Nephron (organoid): ENCODE data around the gene PLAGL1.
"Not testable (repeated sequence)": the region's sequence is repeated elsewhere in the genome, so short reads cannot be mapped to it uniquely, and the experiment has no call there.

Experiments used
- H3K27ac Mint-ChIP-seq, 3 experiments: 2 replicates each; pipeline ENCODE4 v1.8.0; 2020; ENCODE audit warnings: mixed read lengths in 3 of 3, mild to moderate bottlenecking in 2 of 3, moderate library complexity in 1 of 3
- H3K27me3 Mint-ChIP-seq: 2 replicates; pipeline ENCODE4 v1.8.0; 2021; ENCODE audit warnings: low read depth, mild to moderate bottlenecking, moderate library complexity, mixed read lengths
- H3K36me3 Mint-ChIP-seq: 2 replicates; pipeline ENCODE4 v1.8.0; 2020; ENCODE audit warnings: low read depth, mixed read lengths
- H3K4me1 Mint-ChIP-seq: 2 replicates; pipeline ENCODE4 v1.8.0; 2020; ENCODE audit warnings: mixed read lengths
- H3K4me3 Mint-ChIP-seq, 3 experiments: 2 replicates each; pipeline ENCODE4 v1.8.0; 2020; ENCODE audit warnings: mild to moderate bottlenecking in 3 of 3, mixed read lengths in 3 of 3, moderate library complexity in 2 of 3
- H3K9me3 Mint-ChIP-seq: 2 replicates; pipeline ENCODE4 v1.8.0; 2020; ENCODE audit warnings: mixed read lengths
- CTCF ChIP-seq, 3 experiments: fragments of 200-600 bp; sonication (generic); IDR thresholded peaks; one replicate each; pipeline ENCODE4 v1.5.0; 2021; ENCODE audit warnings: antibody characterized with exemption in 3 of 3; ENCODE audit not compliant: unreplicated experiment in 3 of 3

Gene PLAGL1

GRCh38 chr6:144047688-144048087, 39.6 kb upstream of the PLAGL1 start:
- Mint-ChIP-seq H3K36me3 (no peaks in the 10 kb centered on the region), H3K4me1 (no peaks in the 10 kb centered on the region), H3K4me3 (no peak overlapping the region), H3K27me3 (peaks cover 8% of the 10 kb centered on the region), H3K27ac (no peak overlapping the region), H3K9me3 (peaks cover 31% of the 10 kb centered on the region)
- TF ChIP-seq CTCF (IDR thresholded peaks at IDR 0.05; ENCODE audit: unreplicated experiment in 3 of 3): no peak

- peaks cover 32% of the 10 kb centered on the region for H3K9me3 Mint-ChIP-seq
- not testable (repeated sequence) for H3K4me3 Mint-ChIP-seq, H3K27me3 Mint-ChIP-seq, H3K4me1 Mint-ChIP-seq, H3K27ac Mint-ChIP-seq, H3K36me3 Mint-ChIP-seq
These were observed 38.6 kb upstream of the PLAGL1 start for GRCh38 chr6:144046672-144047071.

- not testable (repeated sequence) for H3K27me3 Mint-ChIP-seq, H3K27ac Mint-ChIP-seq, H3K4me3 Mint-ChIP-seq, H3K36me3 Mint-ChIP-seq, H3K4me1 Mint-ChIP-seq
- peaks cover 31% of the 10 kb centered on the region for H3K9me3 Mint-ChIP-seq
These were observed 36.9 kb upstream of the PLAGL1 start for GRCh38 chr6:144044989-144045388.

- Mint-ChIP-seq H3K9me3 (peaks cover 18% of the 10 kb centered on the region), H3K27ac (peak overlapping the region; percentile 9 to 19 (median 16)), H3K4me3 (no peak overlapping the region), H3K4me1 (no peaks in the 10 kb centered on the region), H3K27me3 (no peaks in the 10 kb centered on the region), H3K36me3 (peaks cover 5% of the 10 kb centered on the region)
- TF ChIP-seq CTCF (IDR thresholded peaks at IDR 0.05; ENCODE audit: unreplicated experiment in 3 of 3): no peak
These were observed 28.8 kb upstream of the PLAGL1 start for GRCh38 chr6:144036835-144037195.

- Mint-ChIP-seq H3K27me3 (no peaks in the 10 kb centered on the region), H3K36me3 (peaks cover 5% of the 10 kb centered on the region), H3K9me3 (peaks cover 21% of the 10 kb centered on the region), H3K4me3 (peak overlapping the region in 2 of 3 experiments; percentile 2 to 3), H3K27ac (peak overlapping the region; percentile 9 to 19 (median 16)), H3K4me1 (no peaks in the 10 kb centered on the region)
- TF ChIP-seq CTCF (IDR thresholded peaks at IDR 0.05; ENCODE audit: unreplicated experiment in 3 of 3): no peak
These were observed 28.2 kb upstream of the PLAGL1 start for GRCh38 chr6:144036064-144036834.

- H3K4me3 Mint-ChIP-seq: no peak overlapping the region
- H3K36me3 Mint-ChIP-seq: peaks cover 5% of the 10 kb centered on the region
- H3K4me1 Mint-ChIP-seq: no peaks in the 10 kb centered on the region
- no peak overlapping the region for H3K27ac Mint-ChIP-seq
- H3K27me3 Mint-ChIP-seq: no peaks in the 10 kb centered on the region
- TF ChIP-seq CTCF (IDR thresholded peaks at IDR 0.05; ENCODE audit: unreplicated experiment in 3 of 3): no peak
- H3K9me3 Mint-ChIP-seq: peaks cover 26% of the 10 kb centered on the region
These were observed 27.4 kb upstream of the PLAGL1 start for GRCh38 chr6:144035416-144035815.
